ENCODE measurements around the gene PELI3. TPM values are rescaled to one million over a fixed set of nuclear protein-coding genes. Genes with fewer than 3 reads are reported as not detected.

Gene PELI3
- total RNA-seq, 1 donor from 2014 or later: 2.3 TPM

DNA sequence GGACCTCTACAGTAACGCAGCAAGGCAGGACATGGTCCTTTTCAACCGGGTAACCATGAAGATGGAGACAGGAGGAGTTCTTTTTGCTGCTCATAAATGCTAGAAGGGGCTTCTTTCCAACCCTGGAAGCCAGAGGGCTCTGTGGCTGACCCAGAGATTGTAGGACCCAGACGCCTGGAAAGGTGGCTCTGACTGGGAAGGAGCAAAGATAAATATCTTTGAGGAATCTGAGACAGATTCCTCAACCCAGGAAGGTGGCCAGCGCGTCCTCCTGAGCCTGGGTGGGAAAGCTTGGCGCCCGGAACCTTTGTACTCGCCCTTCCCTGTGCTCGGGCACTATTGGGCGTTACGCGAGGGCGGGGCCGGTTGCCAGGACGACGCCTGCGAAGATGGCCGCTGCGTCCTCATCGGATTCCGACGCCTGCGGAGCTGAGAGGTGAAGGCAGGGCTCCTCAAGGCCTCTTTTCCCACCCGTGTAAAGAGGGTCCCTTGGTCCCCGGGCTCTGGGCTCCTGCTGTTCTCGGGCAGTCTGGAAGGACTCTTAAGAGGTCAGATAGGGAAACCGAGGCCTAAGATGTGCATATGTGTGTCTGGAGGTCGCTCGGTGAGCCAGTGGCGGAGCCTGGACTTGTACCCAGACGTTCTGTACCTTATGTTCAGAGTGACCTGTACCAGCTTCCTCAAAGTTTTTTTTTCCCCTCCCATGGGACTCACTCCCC lies 43.7 kb downstream of the PELI3 start, which contains the start of gene BBS1:
BBS1 (plus strand) TSS at position 365 of the 719 bp plus-strand sequence; CDS start at position 390, 25 bp downstream.
- H3K4me3 ChIP-seq (ENCODE audit: low read depth, low read length): peak within 1 kb of the TSS; percentile 87
- H3K27me3 ChIP-seq (ENCODE audit: control insufficient read depth, insufficient read depth, low read length): no peaks in the 10 kb centered on the region
- no peaks in the 10 kb centered on the region for H3K36me3 ChIP-seq (ENCODE audit: control insufficient read depth, insufficient read depth, low read length)
- DNase-seq (ENCODE audit: low read depth): no peak
- TF ChIP-seq CTCF (IDR thresholded peaks at IDR 0.05; ENCODE audit: insufficient read depth, low read length, poor library complexity, severe bottlenecking): no peak

- Histone ChIP-seq H3K27me3 (ENCODE audit: control insufficient read depth, insufficient read depth, low read length) (no peaks in the 10 kb centered on the region), H3K36me3 (ENCODE audit: control insufficient read depth, insufficient read depth, low read length) (no peaks in the 10 kb centered on the region), H3K4me3 (ENCODE audit: low read depth, low read length) (peak overlapping the region; percentile 87)
- DNase-seq (ENCODE audit: low read depth): no peak
- TF ChIP-seq CTCF (IDR thresholded peaks at IDR 0.05; ENCODE audit: insufficient read depth, low read length, poor library complexity, severe bottlenecking): no peak
Observed at GRCh38 chr11:66510990-66511339, 44.3 kb downstream of the PELI3 start.

- H3K4me3 ChIP-seq (ENCODE audit: low read depth, low read length): no peak overlapping the region
- H3K36me3 ChIP-seq (ENCODE audit: control insufficient read depth, insufficient read depth, low read length): no peaks in the 10 kb centered on the region
- TF ChIP-seq CTCF (IDR thresholded peaks at IDR 0.05; ENCODE audit: insufficient read depth, low read length, poor library complexity, severe bottlenecking): no peak
- no peak for DNase-seq (ENCODE audit: low read depth)
- no peaks in the 10 kb centered on the region for H3K27me3 ChIP-seq (ENCODE audit: control insufficient read depth, insufficient read depth, low read length)
Observed at GRCh38 chr11:66523611-66524010, 56.9 kb downstream of the PELI3 start.

DNA sequence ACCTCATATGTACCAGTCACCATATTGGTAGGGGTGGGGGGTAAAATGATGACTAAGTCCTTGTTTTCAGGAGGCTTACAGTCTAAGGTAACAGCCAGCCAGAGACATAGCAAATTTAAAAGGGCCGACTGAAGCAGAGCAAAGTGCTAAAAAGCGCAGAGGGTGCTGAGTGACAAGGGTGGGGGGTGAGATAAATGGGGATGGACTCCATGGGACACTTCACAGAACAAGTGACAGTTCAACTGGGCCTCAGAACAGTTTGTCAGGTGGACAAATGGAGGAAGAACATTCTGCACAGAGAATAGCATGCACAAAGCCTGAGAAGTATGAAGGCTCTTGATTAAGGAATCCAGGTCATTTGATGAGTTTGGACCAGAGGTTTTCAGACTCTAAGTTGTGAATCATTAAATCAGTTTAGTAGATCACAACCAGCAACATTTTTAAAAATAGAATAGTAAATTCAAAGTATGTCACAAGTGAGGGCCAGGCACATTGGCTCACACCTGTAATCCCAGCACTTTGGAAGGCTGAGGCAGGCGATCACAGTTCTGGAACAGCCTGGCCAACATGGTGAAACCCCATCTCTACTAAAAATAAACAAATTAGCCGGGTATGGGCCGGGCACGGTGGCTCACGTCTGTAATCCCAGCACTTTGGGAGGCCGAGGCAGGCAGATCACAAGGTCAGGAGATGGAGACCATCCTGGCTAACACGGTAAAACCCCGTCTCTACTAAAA lies 57.8 kb downstream of the PELI3 start:
- Histone ChIP-seq H3K27me3 (ENCODE audit: control insufficient read depth, insufficient read depth, low read length) (no peaks in the 10 kb centered on the region), H3K36me3 (ENCODE audit: control insufficient read depth, insufficient read depth, low read length) (no peaks in the 10 kb centered on the region), H3K4me3 (ENCODE audit: low read depth, low read length) (no peak overlapping the region)
- no peak for TF ChIP-seq CTCF (IDR thresholded peaks at IDR 0.05; ENCODE audit: insufficient read depth, low read length, poor library complexity, severe bottlenecking)
- DNase-seq (ENCODE audit: low read depth): no peak

Other genes with a start within 250 kb of the PELI3 start
- gene KLC2, start 209.2 kb upstream of the PELI3 start, total RNA-seq: 40.7 and 44.1 TPM in 2 replicates
- gene RAB1B, start 198.3 kb upstream of the PELI3 start, total RNA-seq: 108 and 125 TPM in 2 replicates
- 0.04 and 0.21 TPM in 2 replicates for gene CNIH2, start 188.7 kb upstream of the PELI3 start, total RNA-seq
- gene YIF1A, start 177.8 kb upstream of the PELI3 start, total RNA-seq: 104 and 119 TPM in 2 replicates
- gene TMEM151A, start 175.0 kb upstream of the PELI3 start, total RNA-seq: 0.08 TPM in 1 of 2 replicates, not detected in the other
- 0.07 and 0.17 TPM in 2 replicates for gene CD248, start 149.9 kb upstream of the PELI3 start, total RNA-seq
- 3.1 and 3.8 TPM in 2 replicates for gene RIN1, start 130.5 kb upstream of the PELI3 start, total RNA-seq
- gene BRMS1, start 121.8 kb upstream of the PELI3 start, total RNA-seq: 84.9 and 86.5 TPM in 2 replicates
- gene B4GAT1, start 119.3 kb upstream of the PELI3 start, total RNA-seq: 20.3 and 20.4 TPM in 2 replicates
- gene SLC29A2, start 95.1 kb upstream of the PELI3 start, total RNA-seq: 5.5 and 7.7 TPM in 2 replicates
- gene NPAS4, start 45.9 kb upstream of the PELI3 start, total RNA-seq: not detected in 2 replicates
- gene MRPL11, start 28.1 kb upstream of the PELI3 start, total RNA-seq: 54.8 and 62.6 TPM in 2 replicates
- gene DPP3, start 13.5 kb downstream of the PELI3 start, total RNA-seq: 84.6 and 108 TPM in 2 replicates
- gene BBS1, start 43.7 kb downstream of the PELI3 start, total RNA-seq: 31.7 and 39.6 TPM in 2 replicates
- 22.0 and 22.4 TPM in 2 replicates for gene ZDHHC24, start 79.1 kb downstream of the PELI3 start, total RNA-seq
- gene ACTN3, start 80.0 kb downstream of the PELI3 start, total RNA-seq: not detected in 2 replicates
- 21.0 and 25.1 TPM in 2 replicates for gene CTSF, start 101.7 kb downstream of the PELI3 start, total RNA-seq
- gene CCDC87, start 126.2 kb downstream of the PELI3 start, total RNA-seq: 0.58 and 0.75 TPM in 2 replicates
- gene CCS, start 126.3 kb downstream of the PELI3 start, total RNA-seq: 20.6 and 21.8 TPM in 2 replicates
- 49.9 and 64.6 TPM in 2 replicates for gene RBM14, start 149.7 kb downstream of the PELI3 start, total RNA-seq
- 168 and 174 TPM in 2 replicates for gene RBM4, start 171.8 kb downstream of the PELI3 start, total RNA-seq
- 17.4 and 17.8 TPM in 2 replicates for gene RBM4B, start 211.0 kb downstream of the PELI3 start, total RNA-seq